Endothelial cell of umbilical vein (primary cell): Measurements from ENCODE around the gene NLGN1. TPM values are rescaled to one million over a fixed set of nuclear protein-coding genes. Genes with fewer than 3 reads are reported as not detected.

Source experiments
- BruUV-seq: library from RNA; stranded (reverse); fragments of 400-500 nt; replicated peaks from 2 replicates; lab custom pipeline; 2021; lab: Mats Ljungman, UMichigan
- CTCF ChIA-PET: fragments of 300-600, 350-600 bp; sonication (Branson Sonifier 250); formaldehyde crosslinking; loops from one replicate; lab custom pipeline; 2021; ENCODE audit warnings: antibody characterized with exemption, inconsistent platforms; lab: Charles Lee
- POLR2A ChIA-PET: fragments of 300-600, 350-600 bp; sonication (Branson Sonifier 250); formaldehyde crosslinking; loops from one replicate; lab custom pipeline; 2021; ENCODE audit warnings: antibody characterized with exemption, inconsistent platforms; lab: Charles Lee
- DNase-seq: peaks from one replicate; pipeline ENCODE4 v3.0.0-alpha.2; 2011; ENCODE audit warnings: low read depth, low spot score
- FAIRE-seq: peaks from 2 replicates; lab custom pipeline; 2011; peaks lifted over from hg19 to GRCh38; lab: Jason Lieb, UNC
- H2AFZ ChIP-seq: 2 replicates; pipeline ENCODE4 v1.6.0; 2012; ENCODE audit warnings: low read depth, low read length, control low read depth, inconsistent platforms
- H3K27ac ChIP-seq: 2 replicates; pipeline ENCODE4 v1.5.1; 2011; ENCODE audit warnings: low read depth, mild to moderate bottlenecking, control low read depth, low read length, moderate library complexity; ENCODE audit not compliant: insufficient read depth
- H3K27me3 ChIP-seq, 2 experiments: 2 replicates each; pipeline versions ENCODE4 v1.6.0 to v1.6.1; 2011; ENCODE audit warnings: low read length in 2 of 2, mixed read lengths in 1 of 2; ENCODE audit not compliant: control insufficient read depth in 2 of 2, insufficient read depth in 2 of 2
- H3K36me3 ChIP-seq, 2 experiments: 2 replicates in 1 of 2; 3 replicates in 1 of 2; pipeline ENCODE4 v1.5.1; 2011; ENCODE audit warnings: low read length in 2 of 2, mild to moderate bottlenecking in 1 of 2, moderate library complexity in 1 of 2; ENCODE audit not compliant: control insufficient read depth in 2 of 2, insufficient read depth in 2 of 2; ENCODE audit errors: extremely low read depth in 1 of 2
- H3K4me1 ChIP-seq: 3 replicates; pipeline ENCODE4 v1.5.1; 2011; ENCODE audit warnings: mild to moderate bottlenecking, low read length; ENCODE audit not compliant: control insufficient read depth, insufficient read depth; ENCODE audit errors: extremely low read depth
- H3K4me2 ChIP-seq: 2 replicates; pipeline ENCODE4 v1.6.1; 2011; ENCODE audit warnings: low read length, control low read depth, mixed read lengths; ENCODE audit not compliant: insufficient read depth
- H3K4me3 ChIP-seq, 3 experiments: fragments of 200-600 bp in 1 of 3; sonication (generic), shearing (Covaris generic) in 1 of 3; replicated peaks in 1 of 3; 2 replicates each; pipeline ENCODE4 v1.5.1; 2011 to 2016; ENCODE audit warnings: control low read depth in 3 of 3, low read length in 3 of 3, mild to moderate bottlenecking in 2 of 3, inconsistent platforms in 1 of 3, low read depth in 1 of 3, moderate library complexity in 1 of 3; ENCODE audit not compliant: insufficient read depth in 1 of 3
- H3K79me2 ChIP-seq: 2 replicates; pipeline ENCODE4 v1.6.0; 2012; ENCODE audit warnings: low read length, inconsistent platforms; ENCODE audit not compliant: control insufficient read depth, insufficient read depth
- H3K9ac ChIP-seq: replicated peaks from 2 replicates; pipeline ENCODE3; 2011; ENCODE audit warnings: low read length, control low read depth; ENCODE audit not compliant: insufficient read depth; ENCODE audit errors: extremely low read depth
- H3K9me1 ChIP-seq: replicated peaks from 3 replicates; pipeline ENCODE4 v1.6.0; 2011; ENCODE audit warnings: mild to moderate bottlenecking, low read length; ENCODE audit not compliant: control insufficient read depth, insufficient read depth; ENCODE audit errors: extremely low read depth
- H3K9me3 ChIP-seq: replicated peaks from 2 replicates; pipeline ENCODE4 v1.5.1; 2012; ENCODE audit warnings: low read length, inconsistent platforms; ENCODE audit not compliant: control insufficient read depth, insufficient read depth
- H4K20me1 ChIP-seq: replicated peaks from 2 replicates; pipeline ENCODE3; 2011; ENCODE audit warnings: mild to moderate bottlenecking, low read length; ENCODE audit not compliant: control insufficient read depth, insufficient read depth; ENCODE audit errors: extremely low read depth
- CTCF ChIP-seq, 2 donors: IDR thresholded peaks; 1 replicate in 1 of 2; 2 replicates in 1 of 2; pipeline ENCODE4 v1.5.1; 2011; ENCODE audit warnings: low read length in 2 of 2, mild to moderate bottlenecking in 2 of 2, moderate library complexity in 2 of 2, control low read depth in 1 of 2, inconsistent platforms in 1 of 2, low read depth in 1 of 2; ENCODE audit not compliant: insufficient read depth in 1 of 2; ENCODE audit errors: extremely low read depth in 1 of 2
- EZH2 ChIP-seq: IDR thresholded peaks from 2 replicates; pipeline ENCODE4 v1.6.1; 2012; ENCODE audit warnings: borderline replicate concordance, low read depth, mild to moderate bottlenecking, moderate library complexity, low read length, inconsistent platforms; ENCODE audit not compliant: severe bottlenecking
- FOS ChIP-seq: IDR thresholded peaks from 2 replicates; pipeline ENCODE4 v1.6.1; 2011; ENCODE audit warnings: mild to moderate bottlenecking, low read length, moderate library complexity, borderline replicate concordance; ENCODE audit not compliant: insufficient read depth
- GATA2 ChIP-seq: IDR thresholded peaks from 2 replicates; pipeline ENCODE4 v1.7.0; 2011; ENCODE audit warnings: low read depth, mild to moderate bottlenecking, moderate library complexity, mixed read lengths, low read length; ENCODE audit not compliant: insufficient read length, insufficient read depth
- JUN ChIP-seq: IDR thresholded peaks from 2 replicates; pipeline ENCODE4 v1.6.1; 2011; ENCODE audit warnings: borderline replicate concordance, low read depth; ENCODE audit not compliant: insufficient read length, insufficient read depth
- MAX ChIP-seq: IDR thresholded peaks from 2 replicates; pipeline ENCODE4 v1.6.1; 2011; ENCODE audit not compliant: insufficient read depth, insufficient read length
- MYC ChIP-seq: IDR thresholded peaks from one replicate; pipeline ENCODE4 v1.6.1; 2011; ENCODE audit warnings: mild to moderate bottlenecking, low read depth, low read length
- POLR2A ChIP-seq: IDR thresholded peaks from 2 replicates; pipeline ENCODE4 v1.6.1; 2012; ENCODE audit warnings: low read depth, mild to moderate bottlenecking, control low read depth, low read length
- POLR2AphosphoS5 ChIP-seq: IDR thresholded peaks from 2 replicates; pipeline ENCODE4 v1.6.1; 2012; ENCODE audit warnings: low read depth, mild to moderate bottlenecking, control low read depth, low read length, moderate library complexity; ENCODE audit not compliant: insufficient read depth
- dilution Hi-C: fragments of 300-500 bp; cut with MboI; formaldehyde crosslinking; loops from one replicate; pipeline ENCODE4 v1.15.0; 2019; ENCODE audit warnings: low sequenced_read_pairs; ENCODE audit not compliant: extremely low pct_ligation_motif_present
- intact Hi-C: fragments of 100-400 bp; cut with micrococcal nuclease; formaldehyde crosslinking; loops from one replicate; pipeline ENCODE4 v1.10.0; 2022
- polyA plus RNA-seq, 4 experiments: library from polyadenylated mRNA; depleted of rRNA in 3 of 4; stranded (reverse) in 3 of 4; unstranded in 1 of 4; fragments of >200 nt; gene quantifications; 2 replicates each; pipeline versions ENCODE4 v1.2.1 to v1.2.3, GENCODE V29; 2011 to 2012; ENCODE audit warnings: missing spikeins in 1 of 4
- total RNA-seq: library from RNA; stranded (reverse); gene quantifications from 2 replicates; pipeline ENCODE4 v1.2.3, GENCODE V29; 2021

NLGN1 gene
- total and polyA plus RNA-seq, 2 donors (not counting 3 experiments of a cell fraction or from before 2014, with no cell fraction given) = 7.9 to 16.3 TPM

- dilution Hi-C loops = no loop called here
- no peaks in the 10 kb centered on the region for H3K36me3 ChIP-seq
- no peak for FAIRE-seq
- H3K79me2 ChIP-seq = no peaks in the 10 kb centered on the region
- no peaks in the 10 kb centered on the region for H3K9me1 ChIP-seq
- H3K9ac ChIP-seq = no peak overlapping the region
- BruUV-seq = no TSS peak
- no peak overlapping the region for H3K4me3 ChIP-seq
- no peak overlapping the region for H3K4me2 ChIP-seq
- no peaks in the 10 kb centered on the region for H4K20me1 ChIP-seq
- CTCF ChIA-PET = no interaction called here
- intact Hi-C loops = no loop called here
- no peaks in the 10 kb centered on the region for H3K9me3 ChIP-seq
- no peaks in the 10 kb centered on the region for H3K27me3 ChIP-seq
- H3K27ac ChIP-seq = no peak overlapping the region
- H2AFZ ChIP-seq = no peak overlapping the region
- TF ChIP-seq POLR2AphosphoS5 (no peak), MAX (no peak), FOS (no peak), MYC (no peak), JUN (no peak), GATA2 (no peak), EZH2 (no peak), CTCF (IDR thresholded peaks at IDR 0.05; ENCODE audit: extremely low read depth in 1 of 2, insufficient read depth in 1 of 2, low read depth in 1 of 2, low read length in 2 of 2) (no peak), POLR2A (no peak)
- no peaks in the 10 kb centered on the region for H3K4me1 ChIP-seq
- no peak for DNase-seq
- POLR2A ChIA-PET = no interaction called here
These were observed 322.0 kb downstream of the NLGN1 start for GRCh38 chr3:173719585-173719984.
